HG03457 (cell line): ENCODE data around the gene TRIM51.
"Not testable (repeated sequence)": the region's sequence is repeated elsewhere in the genome, so short reads cannot be mapped to it uniquely, and the experiment has no call there.

Experiments used
- ATAC-seq: cut with Tn5 transposase; IDR thresholded peaks from one replicate; pipeline ENCODE4 v1.9.1; 2021; ENCODE audit warnings: moderate number of reproducible peaks; ENCODE audit not compliant: unreplicated experiment

Gene TRIM51

GRCh38 chr11:55882997-55883396, at the start of gene TRIM51:
Gene TRIM51 (plus strand): TSS chr11:55883297. CDS start chr11:55885429, 2,132 bp downstream.
- not testable (repeated sequence) for ATAC-seq

GRCh38 chr11:55838452-55838851, 44.6 kb upstream of the TRIM51 start, which contains the start of gene OR5D16:
Gene OR5D16 (plus strand): TSS chr11:55838752. CDS start chr11:55838752, 0 bp downstream.
- no peak for ATAC-seq

GRCh38 chr11:55847453-55847852, 35.6 kb upstream of the TRIM51 start:
- ATAC-seq: no peak

- no peak for ATAC-seq
Observed at GRCh38 chr11:55849037-55849436, 34.1 kb upstream of the TRIM51 start.

GRCh38 chr11:55852141-55852540, 31.0 kb upstream of the TRIM51 start:
- ATAC-seq: no peak

GRCh38 chr11:55854704-55855103, 28.4 kb upstream of the TRIM51 start:
- no peak for ATAC-seq

- not testable (repeated sequence) for ATAC-seq
Observed at GRCh38 chr11:55867354-55867753, 15.7 kb upstream of the TRIM51 start.

- ATAC-seq: not testable (repeated sequence)
Observed at GRCh38 chr11:55872731-55873130, 10.4 kb upstream of the TRIM51 start.

GRCh38 chr11:55873146-55873545, 10.0 kb upstream of the TRIM51 start:
- not testable (repeated sequence) for ATAC-seq

- not testable (repeated sequence) for ATAC-seq
Observed at GRCh38 chr11:55884995-55885394, 1.9 kb downstream of the TRIM51 start.

GRCh38 chr11:55885481-55885880, 2.4 kb downstream of the TRIM51 start:
- not testable (repeated sequence) for ATAC-seq

- no peak for ATAC-seq
Observed at GRCh38 chr11:55895216-55895615, 12.1 kb downstream of the TRIM51 start.

- ATAC-seq: no peak
Observed at GRCh38 chr11:55902308-55902707, 19.2 kb downstream of the TRIM51 start.

- no peak for ATAC-seq
Observed at GRCh38 chr11:55914482-55914881, 31.4 kb downstream of the TRIM51 start, which contains the start of gene OR5W2. Gene OR5W2 (minus strand): TSS chr11:55914582. CDS start chr11:55914582, 0 bp downstream.

- ATAC-seq: no peak
Observed at GRCh38 chr11:55920537-55920936, 37.4 kb downstream of the TRIM51 start.

GRCh38 chr11:55936300-55936699, 53.2 kb downstream of the TRIM51 start, which contains the start of gene OR5I1:
Gene OR5I1 (minus strand): TSS chr11:55936400. CDS start chr11:55936400, 0 bp downstream.
- ATAC-seq: no peak
